ENCODE measurements around the gene SPNS2.
A peak's percentile ranks its signal among the peaks of the same experiment; 100 is the strongest.

SPNS2 gene

GRCh38 chr17:4480929-4481898 is 17.5 kb upstream of the SPNS2 start:
- DNase-seq, result no peak

DNA sequence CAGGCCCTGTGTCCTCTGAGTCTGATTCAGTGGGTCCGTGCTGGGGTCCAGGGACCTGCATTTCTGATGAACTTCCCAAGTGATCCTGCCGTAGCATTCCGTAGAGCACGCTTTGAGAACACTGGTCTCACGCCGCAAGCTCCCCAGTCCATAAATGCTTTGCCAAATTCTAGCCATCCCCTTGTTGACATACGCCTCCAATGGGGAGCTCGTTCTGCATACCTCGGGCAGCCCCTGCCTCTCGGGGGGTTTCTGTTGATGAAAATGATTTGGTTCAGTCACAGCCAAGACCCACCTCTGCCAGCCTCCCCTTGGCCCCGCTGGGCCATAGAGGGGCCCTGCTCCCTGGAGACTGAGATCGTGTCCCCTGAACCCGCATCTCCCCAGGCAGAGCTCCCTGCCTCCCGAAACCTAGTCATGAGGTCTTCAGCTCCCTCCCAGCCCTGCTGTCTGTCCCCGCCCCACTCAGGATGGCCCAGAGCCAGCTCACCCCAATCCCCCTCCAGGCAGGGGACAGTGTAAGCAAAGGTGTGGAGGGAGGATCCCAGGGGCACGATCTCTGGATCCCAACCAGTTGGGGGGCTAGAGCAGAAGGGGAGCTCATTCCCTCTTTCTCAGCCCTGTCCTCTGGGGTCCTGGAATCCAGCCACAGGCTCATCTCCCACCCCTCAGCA is 16.2 kb upstream of the SPNS2 start:
- DNase-seq, result no peak

GRCh38 chr17:4483012-4483840 is 15.5 kb upstream of the SPNS2 start:
- DNase-seq, result no peak

- no peak for DNase-seq
Measured at GRCh38 chr17:4485676-4486646, 12.7 kb upstream of the SPNS2 start.

DNA sequence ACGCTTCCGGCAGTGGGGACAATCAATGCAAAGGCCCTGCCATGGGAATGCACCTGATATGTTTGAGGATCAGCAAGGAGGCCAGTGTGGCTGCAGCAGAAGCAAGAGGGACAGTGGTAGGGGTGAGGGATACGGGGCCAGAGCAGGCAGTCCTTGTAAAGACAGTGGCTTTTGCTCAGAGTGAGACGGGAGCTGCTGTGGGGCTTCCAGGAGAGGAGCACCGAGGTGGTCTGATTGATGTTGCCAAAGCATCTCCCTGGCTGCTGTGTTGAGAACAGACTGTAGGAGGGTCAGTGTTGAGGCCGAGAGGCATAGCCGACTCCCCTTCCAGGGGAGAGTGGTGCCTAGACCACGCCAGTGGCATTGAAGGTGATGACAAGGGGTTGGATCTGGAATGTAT is 11.4 kb upstream of the SPNS2 start:
- DNase-seq, result no peak

DNA sequence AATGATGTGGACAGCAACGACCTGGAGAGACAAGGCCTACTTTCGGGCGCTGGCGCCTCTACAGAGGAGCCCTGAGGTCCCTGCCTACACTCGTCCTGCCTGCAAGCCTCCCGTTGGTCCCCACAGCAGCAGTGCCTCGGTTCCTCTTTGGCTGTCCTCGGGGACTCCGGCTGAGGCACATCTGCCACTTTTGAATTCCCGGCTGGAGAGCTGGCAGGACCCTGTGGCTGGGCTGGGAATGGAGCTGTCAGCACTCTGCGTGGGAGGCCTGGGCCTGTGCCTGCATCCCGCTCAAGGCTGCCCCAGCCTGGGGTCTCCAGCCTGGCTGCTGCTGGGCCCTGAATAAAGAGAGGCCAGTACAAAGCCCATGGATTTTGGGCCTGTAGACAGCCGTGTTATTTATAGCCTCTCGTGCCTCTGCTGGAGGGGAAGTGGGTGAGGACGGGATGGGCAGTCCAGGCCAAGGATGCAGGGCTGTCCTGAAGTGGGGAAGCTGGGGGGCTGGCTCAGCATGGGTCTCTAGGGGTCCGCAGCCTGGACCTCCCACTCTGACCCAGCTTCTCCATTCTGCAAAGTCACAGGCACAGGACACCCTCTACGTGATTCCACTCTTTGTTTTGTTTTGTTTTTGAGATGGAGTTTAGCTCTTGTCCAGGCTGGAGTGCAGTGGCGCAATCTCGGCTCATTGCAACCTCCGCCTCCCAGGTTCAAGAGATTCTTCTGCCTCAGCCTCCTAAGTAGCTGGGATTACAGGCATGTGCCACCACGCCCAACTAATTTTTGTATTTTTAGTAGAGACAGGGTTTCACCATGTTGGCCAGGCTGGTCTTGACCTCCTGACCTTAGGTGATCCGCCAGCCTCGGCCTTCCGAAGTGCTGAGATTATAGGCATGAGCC is 10.6 kb upstream of the SPNS2 start:
- no peak for DNase-seq

DNA sequence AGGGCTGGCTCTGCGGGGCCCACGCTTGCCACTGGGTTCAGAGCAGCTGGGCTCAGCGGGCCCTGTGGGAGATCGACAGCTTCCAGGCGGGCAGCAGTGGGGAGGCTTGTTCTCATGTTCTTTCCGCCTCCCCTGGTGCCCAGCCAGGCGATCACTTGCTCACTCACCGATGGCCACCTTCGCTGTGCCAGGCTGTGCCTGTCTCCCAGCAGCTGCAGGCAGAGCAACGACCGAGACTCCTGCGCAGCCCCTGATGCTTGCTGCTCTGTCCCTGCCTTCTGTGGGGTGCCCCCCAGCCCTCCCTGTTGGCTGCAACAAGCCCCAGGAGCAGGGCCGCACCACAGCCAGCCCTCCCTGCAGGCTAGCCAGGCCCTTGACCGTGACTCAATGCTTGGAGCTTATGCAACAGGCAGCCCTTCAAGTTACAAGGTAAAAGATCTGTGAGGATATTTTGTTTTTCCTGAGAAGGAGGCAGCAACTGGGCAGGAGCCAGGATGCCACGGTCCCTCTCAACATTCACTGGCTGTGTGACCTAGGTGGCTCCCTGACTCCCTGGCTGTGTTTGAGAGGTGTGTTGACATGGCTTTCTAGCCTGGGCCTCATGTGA is 9.6 kb upstream of the SPNS2 start:
- no peak for DNase-seq

- no peak for DNase-seq
Measured at GRCh38 chr17:4490109-4490591, 8.5 kb upstream of the SPNS2 start.

GRCh38 chr17:4490637-4491061 is 8.0 kb upstream of the SPNS2 start:
- DNase-seq, result no peak

DNA sequence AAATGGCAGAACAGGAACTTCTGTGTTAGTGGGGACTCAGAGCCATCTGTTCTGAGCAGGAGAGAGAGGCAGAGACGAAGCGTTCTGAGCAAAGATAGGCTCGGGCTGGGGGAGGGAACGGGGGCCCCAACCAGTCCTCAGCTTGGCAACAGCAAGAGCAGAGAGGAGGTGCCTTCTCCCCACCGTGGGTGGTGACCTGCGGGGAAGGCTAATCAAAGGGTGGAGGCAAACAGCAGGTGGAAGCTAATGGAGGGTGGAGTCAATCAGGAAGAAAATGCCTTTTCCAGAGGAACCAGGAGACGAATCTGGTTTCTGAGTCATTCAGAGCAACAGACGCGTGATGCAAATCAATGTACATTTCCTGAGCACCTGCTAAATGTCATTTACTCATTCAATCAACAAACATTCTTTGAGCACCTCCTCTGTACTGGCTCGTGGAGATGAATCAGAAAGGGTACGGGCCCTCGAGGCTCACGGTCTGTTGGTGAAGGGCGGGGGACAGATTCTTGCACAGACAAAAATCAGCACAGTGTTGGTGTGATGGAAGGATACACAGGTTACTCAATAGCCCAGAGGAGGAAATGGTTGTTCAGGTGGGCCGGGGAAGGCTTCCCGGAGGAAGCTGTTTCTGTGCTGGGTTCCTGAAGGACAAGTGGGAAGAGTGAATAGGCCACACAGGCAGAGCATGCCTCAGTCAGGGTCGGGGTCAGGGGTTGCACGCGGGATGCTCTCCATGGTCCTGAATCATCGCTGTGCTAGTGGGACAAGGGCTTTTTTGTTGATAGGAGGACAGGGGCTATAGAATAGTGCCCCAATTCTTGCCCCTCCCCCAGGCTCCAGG is 5.7 kb upstream of the SPNS2 start:
- DNase-seq, result peak; percentile 53

DNA sequence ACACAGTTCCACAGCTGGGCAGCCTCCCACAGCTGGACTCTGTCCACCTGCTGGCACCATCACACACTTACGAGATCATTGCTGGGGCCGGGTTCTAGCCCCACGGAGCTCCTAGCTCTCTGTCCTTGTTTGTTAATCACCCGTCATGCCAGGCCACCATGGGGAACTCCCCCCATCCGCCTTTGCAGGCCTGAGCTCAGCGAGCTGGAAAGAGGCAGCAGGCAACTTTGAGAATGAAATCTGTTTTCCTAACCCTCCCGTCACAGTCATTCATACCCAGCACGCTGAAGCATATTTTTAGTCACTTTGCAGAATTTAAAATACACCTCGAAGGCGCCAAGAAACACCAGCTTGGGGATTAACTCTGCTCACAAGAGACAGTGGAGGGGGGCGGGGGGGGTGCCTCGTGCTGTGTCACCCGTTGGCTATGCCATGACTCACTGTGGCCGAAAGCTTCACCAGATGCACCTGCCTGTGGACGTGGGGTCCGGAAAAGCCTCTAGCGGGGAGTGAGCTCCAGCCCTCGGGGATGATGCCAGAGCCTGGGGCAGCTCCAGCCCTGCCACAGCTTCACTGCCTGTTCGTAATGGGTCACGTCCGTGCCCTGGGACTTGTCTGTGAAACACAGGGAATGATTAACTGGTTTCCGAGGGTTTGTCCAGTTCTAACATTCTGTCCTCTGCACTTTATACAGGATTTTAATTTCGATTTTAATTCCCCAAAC is 1.4 kb upstream of the SPNS2 start:
- peak; percentile 46 for DNase-seq

DNA sequence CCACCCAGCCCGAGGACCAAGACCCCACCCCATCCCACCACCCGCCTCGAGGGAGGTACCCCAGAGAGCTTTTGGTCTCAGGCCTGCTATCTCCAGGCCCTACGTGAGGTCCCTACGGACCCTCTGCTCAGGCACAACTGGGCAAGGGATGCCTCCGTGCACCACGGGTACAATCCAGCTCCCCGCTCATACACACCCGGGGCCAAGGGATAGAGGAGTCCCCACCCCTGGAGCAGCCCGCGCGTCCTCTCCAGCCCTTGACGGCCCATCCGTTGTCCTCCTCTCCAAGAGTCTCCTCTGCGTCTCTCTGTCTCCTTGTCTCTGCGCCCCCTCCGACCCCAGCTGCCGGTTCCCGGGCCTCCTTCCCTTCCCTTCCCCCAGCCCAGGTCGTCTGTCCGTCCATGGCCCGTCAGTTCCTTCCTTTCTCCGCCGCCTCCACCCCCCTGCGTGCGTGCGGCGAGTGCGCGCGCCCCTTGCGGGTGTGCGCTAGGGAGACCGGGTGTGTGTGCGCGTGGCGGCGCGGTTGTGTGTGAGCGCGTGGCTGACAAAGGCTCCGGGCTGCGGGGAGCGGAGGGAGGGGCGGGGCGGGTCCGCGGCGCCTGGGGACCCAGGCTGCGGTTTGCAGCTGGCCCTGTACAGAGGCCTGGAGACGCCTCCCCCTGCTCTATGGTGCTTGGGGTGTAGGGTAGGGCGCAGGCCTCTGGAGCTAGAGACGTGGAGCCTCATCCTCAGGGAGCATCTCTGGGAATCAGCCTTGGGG is 930 bp downstream of the SPNS2 start:
- peak; percentile 38 for DNase-seq

- DNase-seq, result no peak
Measured at GRCh38 chr17:4500191-4500571, 1.5 kb downstream of the SPNS2 start.

GRCh38 chr17:4501295-4501949 is 2.7 kb downstream of the SPNS2 start:
- no peak for DNase-seq

DNA sequence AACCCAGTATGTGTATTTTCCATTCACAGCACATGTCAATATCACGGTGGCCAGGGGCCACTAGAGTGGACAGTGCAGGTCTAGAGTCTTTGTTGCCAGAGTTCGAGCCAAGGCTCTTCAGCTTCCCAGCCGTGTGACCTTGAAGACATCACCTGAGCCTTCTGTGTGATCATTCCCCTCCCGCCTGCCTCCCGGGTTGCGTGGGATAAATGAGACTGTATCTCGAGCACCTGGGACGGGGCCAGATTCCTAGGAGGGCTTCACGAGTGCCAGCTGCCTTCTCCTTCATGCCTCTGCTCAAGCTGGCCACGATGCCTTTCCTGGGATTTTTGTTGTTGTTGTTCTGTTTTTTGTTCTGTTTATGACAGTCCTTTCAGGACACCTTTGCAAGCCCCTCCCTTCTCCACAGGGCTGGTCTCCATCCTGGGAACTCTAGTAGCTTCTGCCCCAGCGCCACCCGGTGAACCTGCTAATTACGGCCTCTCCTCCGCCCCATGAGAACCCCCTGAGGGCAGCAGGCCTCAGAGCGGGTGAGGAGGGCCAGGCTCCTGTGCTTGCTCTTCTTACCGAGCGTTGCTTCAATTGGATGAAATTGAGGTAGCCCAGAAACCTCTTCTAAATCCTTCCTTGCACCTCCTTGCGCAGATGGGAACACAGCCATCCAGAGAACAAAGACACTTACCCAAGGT is 3.9 kb downstream of the SPNS2 start:
- no peak for DNase-seq

DNA sequence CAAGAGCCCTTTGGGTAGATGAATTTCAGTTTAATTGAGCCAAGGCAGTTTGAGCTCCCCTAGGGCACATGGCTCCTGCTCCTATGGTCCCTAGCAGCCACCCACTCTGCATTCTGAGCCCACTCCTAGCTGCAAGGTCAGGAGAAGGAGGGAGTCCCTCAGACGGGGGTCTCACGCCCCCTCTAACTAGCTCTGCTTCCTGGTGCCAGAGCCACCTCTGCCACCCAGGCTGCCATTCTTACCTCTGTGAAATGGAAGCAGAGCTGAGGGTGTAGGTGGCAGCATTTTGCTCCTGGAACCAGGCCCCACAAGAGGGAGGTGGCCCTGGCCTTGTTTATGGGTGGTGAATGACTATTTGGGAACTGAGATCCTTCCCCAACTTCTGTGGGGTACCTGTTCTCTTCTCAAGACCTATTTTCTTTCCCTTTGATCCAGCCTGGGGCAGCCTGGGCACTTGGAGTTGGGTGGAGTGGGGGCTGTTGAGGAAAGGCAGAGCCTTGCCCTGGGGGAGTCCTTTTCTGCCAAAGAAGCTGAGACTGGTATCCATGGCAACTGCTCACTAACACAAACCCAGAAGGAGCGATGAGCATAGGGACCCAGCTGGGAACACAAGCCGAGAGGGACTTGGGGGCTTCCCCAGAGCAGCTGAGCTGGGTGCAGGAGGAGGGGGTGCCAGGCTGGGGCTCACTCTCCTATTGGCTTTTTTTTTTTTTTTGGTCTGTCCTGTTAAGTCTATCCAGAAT is 4.8 kb downstream of the SPNS2 start:
- DNase-seq, result no peak

Data from RPMI8226 (cell line).